GM18511 (cell line): ENCODE data around the gene NACC2.

Experiments
- ATAC-seq: cut with Tn5 transposase; IDR thresholded peaks from one replicate; pipeline ENCODE4 v1.9.1; 2021; ENCODE audit warnings: mild to moderate bottlenecking, moderate library complexity; ENCODE audit not compliant: unreplicated experiment

NACC2 gene

DNA sequence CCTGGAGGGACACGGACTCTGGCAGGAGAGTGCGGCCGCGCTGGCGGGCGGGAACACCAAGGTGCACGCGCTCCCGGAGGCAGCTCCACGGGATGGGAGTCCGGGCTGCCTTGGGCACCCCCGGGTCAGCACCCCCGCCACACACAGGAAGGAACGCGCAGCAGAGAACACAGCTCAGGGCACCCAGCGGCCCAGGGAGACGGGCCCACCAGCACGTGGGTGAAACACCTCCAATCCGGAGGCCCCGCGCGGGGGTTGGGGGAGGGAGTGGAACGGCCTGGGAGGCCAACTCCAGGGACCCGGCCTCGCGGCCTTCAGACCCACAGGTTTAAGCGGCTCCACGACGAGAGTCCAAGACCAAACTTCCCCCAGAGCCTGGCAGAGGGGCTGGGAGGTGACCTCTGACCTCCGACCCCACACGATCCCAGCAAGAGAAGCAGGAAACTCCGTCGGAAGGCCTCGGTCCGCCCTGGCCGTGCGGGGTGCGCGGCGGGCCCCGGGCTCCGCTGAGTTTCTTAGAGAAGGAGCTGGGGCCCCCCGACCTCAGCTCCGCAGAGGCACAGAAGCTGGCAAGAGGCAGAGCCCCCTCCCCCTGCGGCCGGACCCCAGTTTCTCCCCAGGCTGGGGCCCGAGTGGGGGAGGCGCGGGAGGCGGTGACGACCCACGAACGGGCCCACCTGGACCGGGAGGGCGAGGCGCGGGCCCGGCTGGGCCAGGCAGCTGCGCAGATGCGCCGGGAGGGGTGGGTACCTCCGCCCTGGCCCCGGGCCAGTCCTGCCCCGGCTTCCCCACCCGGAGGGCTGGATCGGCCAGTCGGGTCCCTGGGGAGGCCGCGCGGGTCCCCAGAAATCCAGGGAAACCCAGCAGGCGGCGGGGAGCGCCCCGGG, 851 bp downstream of the NACC2 start:
- ATAC-seq = no peak

DNA sequence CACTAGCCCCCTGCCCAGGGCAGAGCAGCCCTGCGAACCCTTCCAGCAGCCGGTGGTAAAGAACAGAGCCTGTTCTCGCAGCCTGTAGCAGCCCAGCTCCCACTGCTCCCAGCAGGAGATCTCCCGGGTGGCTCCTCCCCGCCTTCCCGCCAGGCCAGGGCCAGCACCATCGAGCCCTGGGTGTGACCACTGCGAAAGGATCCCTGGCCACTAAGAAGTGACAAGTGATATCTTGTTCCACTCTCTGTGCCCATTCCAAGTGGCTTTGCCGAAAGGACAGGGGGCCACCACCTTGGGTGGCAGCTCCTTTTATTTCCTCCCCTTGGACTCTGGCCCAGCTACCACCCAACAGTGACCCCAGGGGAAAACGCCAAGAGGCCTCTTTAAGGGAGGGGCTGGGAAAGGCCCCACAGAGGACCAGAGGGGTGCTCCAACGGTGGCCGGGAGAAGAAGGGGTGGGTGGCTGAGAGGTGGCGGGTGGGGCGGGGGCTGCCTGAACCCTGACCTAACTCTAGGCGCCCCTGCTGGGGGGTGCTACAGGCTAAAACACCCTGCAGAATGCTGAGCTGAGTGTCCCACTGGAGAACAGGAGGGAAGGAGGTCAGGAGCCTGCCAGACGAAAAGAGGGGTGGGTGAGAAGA, 1.6 kb downstream of the NACC2 start:
- ATAC-seq = no peak

DNA sequence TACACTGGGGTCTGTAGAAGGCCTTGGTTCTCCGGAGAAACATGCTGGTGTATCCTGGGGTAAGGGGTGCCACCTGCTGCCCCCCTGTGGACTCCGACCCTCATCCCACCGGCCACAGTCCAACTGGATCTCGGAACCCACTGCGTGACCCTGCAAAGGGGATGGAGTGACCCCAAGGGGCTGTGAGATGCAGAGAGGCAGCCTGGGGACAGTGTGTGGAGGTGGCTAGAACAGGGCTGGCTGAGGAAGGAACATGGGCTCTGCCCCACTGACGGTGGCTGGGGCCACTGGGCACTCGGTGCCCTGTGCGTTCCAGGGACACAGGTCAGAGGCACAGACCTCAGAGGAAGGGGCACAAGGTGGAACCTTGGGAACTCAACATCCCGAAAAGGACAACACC, 2.3 kb downstream of the NACC2 start:
- ATAC-seq = no peak

DNA sequence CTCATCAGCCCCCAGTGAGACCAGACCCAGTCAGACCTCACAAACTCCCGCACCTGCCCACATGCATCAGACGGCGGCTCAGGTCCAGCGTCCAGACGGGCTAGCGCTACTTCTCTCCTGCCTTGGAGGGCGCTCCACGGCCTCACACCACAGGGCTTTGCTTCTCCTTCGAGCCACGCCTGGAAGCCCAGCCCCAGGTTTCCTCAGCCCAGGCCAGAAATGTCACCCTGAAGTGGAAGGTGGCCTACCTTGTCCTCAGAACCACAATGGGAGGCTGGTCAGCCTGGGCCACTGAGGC, 2.8 kb downstream of the NACC2 start:
- ATAC-seq = no peak

DNA sequence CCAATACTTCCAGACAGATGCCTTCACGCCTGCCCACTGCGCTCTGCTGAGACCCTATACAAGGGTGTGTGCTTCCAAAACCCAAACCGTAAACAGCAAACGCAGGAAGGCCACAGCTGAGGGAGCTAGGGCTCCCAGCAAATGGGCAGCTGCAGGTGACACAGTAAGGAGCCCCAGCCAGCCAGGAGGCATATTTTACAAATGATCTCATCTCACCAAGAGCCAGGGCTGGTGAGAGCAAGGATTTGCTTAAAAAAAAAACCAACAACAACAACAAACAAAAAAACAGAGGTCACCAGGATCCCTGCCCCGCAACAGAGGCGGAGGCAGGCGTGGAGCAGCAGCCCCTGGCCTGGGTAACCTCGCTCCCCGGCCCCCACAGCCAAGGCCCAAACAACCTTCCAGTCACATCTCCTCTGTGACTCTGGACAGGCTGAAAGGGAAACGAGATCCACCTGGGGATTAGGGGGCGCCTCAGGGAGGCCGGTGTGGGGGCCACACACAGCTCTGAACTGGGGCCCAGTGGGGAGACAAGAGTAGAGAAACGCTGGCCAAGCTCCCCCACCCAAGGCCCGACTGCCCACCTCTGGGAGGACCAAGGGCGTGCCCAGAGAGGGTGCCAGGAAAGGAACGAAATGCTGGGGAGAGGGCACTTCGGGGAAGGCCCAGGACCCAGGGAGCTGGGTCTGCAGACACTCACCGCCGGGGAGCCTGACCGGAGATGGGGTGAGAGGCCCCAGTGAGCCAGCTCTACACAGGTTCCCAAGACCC, 3.3 kb downstream of the NACC2 start:
- no peak for ATAC-seq

DNA sequence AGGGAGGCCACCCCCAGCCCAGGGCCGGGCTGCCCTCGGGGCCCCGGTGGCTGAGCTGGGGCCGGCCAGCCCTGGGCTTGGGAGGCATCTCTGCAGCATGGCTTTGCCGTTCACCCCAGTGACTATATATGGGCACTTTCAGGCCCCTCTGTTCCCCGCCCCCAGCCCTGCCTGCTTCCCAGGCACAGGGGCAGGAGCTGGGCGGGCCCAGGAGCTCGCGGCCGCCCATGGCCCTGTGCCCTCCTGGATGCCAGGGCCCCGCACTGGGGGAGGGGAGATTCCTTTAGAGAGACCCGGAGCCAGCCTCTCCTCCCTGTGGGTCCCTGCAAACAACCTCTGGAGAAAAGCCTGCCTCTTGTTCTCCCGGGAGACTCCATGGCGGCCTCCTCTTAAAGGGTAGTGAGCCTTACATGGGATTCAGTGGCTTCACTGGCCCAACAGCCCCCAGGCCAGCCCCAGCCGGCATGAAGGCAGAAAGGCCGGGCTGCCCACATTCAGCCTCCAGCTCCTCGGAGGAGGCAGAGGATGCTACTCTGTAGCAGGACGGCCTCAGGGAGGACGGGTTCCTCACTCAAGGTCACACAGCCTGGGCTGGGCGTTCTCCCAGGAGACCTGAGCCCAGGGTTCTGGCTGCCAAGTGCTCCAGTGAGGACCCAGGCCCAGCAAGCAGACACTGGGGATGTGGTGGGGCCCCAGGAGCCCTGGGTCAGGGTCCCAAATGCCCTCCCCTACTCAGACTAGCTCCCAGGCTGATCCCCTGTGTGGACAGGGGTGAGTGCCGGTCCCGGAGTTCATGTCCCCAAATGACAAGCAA, 4.1 kb downstream of the NACC2 start:
- ATAC-seq = no peak

DNA sequence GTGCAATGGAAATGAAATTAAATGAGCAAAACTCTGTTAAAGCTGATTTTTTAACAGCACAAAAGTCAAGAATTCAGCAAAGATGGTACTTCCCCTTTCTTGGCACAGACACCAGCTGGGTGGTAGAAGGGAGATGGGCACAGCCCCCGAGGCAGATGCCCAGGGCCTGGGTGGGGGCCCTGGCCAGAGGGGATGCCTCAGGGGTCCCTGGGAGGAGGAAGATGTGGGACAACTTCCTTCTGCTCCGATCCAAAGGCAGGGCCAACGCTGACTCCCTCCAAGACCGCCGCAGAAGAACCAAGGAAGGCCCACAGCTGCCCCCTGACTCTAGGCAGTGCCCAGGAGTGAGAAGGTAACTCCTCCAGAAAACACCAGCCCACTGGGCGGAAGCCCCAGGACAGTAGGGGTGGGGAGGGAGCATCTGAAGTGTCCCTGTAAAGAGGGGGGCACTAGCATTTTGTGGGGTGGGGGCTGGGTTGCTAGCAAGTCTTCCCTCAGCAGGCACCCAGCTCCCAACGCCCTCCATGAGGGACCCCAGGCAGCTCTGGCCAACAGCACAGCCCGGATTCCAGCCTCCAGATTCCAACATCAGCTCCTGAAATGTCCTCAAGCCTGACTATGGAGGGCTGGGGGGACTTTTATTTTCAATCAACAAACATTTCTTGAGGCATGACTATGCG, 4.9 kb downstream of the NACC2 start:
- ATAC-seq = no peak

DNA sequence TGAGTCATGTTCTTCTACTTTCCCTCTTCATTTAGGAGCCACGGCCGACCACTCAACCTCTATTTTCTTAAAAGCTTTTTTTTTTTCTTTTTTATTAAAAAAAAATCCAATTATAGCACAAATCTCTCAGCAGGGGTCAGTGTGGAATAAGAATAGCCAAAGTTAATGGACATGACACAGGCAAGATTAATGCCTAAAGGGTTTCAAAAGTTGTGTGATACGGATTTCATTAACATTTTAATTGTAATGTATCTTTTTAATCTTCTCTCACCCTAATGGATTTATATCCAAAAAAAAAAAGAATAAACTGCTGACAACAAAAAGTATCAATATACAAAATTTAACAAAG, 5.4 kb downstream of the NACC2 start:
- ATAC-seq = no peak

DNA sequence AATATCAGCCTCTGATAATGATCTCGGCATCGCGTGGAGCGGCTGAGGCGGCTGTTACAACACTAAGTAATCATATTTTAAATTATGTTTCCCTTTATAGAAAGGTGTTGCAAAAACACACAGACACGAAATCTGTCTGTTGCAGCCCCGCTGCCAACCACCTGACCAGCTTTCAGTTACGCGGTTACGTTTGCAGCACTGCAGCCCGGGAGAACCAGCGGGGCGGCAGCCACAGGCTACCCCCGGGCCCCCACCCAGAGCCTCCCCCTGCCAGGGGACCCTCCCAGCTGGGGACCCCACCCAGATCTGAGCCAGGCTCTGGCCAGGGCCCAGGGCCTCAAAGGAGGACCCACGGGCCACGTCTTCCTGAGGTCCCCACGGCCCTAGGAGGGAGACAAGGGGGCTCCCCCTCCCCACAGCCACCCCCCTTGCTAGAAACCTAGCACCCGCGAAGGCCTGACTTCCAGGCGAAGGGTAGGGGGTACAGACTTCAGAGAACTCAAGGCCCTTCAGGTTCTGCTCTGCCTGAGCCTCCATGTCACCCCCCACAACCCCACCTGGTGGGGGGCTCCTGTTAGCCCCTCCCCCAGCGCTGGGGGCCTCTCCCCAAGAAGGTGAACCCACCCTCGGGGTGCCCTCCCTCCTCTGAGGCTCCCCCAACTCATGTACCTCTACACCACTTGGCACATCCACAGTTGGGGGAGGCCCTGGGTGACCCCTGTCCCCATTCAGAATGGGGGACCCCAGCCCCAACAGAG, 6.0 kb downstream of the NACC2 start:
- ATAC-seq = no peak

DNA sequence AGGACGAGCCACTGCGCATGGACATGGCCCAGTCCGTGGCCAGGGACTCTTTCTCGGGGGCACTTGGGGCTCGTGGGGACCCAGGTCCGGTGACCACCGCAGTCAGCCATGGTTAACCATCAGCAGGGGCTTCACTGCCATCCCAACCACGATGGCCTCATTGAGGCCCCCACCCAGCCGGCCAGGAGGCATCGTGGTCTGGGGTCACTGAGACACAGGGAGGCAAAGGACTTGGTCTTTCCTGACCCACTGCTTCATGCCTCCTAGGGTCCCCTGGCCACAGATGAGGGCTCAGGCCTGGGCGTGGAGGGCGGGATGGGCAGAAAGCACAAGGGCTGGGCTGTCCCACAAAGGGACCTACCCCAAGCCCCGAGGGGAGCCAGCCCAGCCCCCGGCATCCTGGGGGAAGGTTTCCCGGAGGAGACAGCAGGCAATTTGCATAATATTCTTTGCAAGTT, 6.6 kb downstream of the NACC2 start:
- ATAC-seq = no peak

DNA sequence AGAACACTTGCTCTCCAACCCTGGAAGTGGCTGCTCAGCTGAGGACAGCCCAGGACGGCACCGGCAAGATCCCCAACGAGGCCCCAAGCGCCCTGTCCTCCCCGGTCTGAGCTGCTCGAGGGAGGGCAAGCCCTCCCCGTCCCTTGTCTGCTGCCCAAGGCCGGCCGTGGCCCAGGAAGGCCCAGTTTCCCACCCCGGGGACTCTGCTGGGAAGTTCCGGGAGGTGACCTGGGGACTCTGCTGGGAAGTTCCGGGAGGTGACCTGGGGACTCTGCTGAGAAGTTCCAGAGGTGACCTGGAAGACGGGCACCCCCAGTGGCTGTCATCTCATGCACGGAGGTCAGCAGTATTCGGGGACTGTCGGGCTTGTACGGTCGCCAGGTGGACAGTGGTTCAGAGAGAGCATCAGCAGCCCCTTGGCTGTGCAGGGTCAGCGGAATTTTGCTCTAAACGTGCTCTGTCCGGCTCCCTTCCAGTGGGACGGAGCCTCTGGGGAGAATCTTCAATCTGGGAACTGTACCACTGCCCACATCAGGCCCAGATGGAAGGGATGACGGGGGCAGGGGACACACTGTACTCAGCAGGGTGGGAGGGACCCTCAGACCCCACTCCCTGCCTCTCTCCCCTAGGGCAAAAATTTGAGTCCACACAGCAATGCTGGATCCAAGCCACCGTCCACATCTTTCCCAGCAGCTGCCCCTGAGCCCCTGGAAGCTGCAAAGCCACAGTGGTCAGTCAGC, 7.2 kb downstream of the NACC2 start:
- no peak for ATAC-seq

DNA sequence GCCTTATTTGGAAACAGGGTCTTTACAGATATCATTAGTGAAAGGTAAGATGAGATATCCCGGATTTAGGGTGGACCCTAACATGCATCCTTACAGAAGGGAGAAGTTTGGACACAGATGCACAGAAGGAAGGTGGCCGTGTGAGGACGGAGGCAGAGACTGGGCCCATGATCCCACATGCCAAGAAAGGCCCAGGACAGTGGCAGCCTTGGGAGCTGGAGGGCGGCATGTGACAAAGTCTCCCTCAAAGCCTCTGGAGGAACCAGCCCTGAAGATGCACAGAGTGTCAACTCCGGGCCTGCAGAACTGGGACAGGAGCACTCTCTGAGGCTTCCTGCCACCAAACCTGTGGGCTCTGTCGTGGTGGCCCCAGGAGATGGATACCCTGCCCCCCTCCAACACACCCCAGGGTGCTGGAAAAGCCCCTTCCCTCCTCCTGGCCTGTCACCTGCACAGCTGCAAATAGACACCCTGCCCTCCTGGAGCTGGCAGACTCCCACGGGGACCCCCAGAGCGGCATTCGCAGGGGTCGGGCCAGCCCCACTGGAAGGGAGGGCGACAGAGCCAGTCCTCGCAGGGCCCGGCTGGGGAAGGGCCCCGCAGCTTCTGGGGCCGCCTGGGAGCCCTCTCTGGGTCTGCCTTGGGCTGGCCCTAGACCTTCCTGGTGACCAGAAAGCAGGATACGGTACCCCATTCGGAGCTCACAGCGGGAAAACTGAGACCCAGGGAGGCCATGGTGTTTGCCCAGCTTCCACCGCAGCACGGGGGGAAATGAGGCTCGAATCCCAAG, 7.9 kb downstream of the NACC2 start:
- no peak for ATAC-seq

DNA sequence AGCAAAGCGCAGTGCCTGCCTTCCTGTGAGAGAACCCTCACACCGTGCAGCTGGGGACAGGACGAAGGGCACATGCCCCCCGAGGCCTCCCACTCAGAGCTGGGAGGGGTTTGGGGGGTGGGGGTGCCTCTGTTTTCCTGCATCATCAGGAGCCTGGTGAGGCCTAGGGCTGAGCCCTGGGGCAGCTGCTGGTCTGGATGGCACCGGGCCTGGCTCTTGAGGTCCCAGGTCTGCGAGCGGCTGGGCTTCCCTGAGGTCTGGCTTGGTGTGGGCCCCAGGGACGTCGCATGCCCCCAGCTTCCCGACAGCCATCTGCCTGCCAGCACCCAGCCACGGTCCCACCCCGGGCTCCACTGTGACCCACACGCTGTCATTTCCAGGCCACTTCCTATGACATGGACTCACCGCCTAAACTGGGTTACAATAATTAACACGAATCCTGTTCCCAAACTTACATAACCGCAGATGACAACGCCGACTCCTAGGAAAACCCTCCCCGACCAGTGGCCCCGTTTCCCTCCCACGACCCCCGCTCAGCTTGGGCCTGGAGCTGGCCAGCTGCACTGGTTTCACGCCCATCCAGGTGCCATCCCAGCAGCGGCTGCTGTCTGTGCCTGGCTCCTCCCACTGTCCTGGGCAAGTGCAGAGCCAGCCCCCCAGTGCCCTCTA, 8.7 kb downstream of the NACC2 start:
- ATAC-seq = no peak

DNA sequence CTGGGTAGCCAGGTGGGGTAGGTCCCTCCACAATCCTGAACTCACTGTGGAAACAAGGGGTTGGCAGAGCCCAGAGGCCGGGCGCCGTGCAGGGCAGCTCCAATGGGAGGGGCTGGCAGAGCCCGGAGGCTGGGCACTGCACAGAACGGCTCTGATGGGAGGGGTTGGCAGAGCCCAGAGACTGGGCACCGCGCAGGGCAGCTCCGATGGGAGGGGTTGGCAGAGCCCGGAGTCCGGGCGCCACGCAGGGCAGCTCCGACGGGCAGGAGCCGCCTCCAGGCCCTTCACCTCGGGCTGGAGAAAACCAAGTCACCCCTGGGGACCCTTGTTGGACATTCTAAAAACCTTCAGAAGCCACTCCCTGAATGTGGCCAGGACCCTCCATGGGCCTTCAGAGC, 9.3 kb downstream of the NACC2 start:
- ATAC-seq = no peak

DNA sequence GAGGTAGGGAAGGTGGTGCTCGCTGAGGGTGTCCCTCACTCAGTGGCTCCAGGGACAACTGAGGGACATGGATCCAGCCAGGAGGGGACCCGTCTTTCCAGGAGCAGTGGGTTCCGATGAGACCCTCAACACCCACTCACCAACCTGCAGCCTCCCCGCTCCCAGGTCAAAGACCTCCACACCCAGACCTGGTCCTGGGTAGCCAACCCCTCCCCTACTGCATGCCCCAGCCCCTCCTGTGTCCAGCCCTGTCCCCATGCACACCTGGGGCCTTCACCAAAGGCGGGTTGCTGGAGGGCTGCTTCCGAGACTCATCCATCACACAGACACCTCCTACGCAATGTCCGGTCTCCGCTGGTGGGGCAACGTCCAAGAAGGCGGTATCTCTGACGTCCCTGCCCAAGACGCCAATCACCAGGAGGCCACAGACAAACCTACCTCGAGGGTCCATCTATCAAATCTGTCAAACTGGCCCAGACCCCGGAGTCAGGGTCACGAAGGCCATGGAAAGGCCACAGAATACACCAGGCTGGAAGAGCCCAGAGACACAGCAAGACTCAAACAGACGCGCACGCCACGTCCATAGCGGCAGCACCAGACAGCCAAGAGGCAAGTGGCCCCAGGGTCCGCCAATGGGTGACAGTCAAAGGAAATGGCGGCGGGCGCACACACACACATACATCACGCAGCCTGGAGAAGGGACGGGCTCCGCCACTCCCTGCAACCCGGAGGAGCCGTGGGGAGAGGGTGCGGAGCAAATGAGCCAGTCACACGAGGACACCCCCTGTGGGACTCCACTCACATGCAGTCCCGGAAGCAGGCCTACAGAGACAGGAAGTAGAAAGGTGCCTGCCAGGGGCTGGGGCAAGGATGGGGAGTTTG, 10.8 kb downstream of the NACC2 start:
- no peak for ATAC-seq

DNA sequence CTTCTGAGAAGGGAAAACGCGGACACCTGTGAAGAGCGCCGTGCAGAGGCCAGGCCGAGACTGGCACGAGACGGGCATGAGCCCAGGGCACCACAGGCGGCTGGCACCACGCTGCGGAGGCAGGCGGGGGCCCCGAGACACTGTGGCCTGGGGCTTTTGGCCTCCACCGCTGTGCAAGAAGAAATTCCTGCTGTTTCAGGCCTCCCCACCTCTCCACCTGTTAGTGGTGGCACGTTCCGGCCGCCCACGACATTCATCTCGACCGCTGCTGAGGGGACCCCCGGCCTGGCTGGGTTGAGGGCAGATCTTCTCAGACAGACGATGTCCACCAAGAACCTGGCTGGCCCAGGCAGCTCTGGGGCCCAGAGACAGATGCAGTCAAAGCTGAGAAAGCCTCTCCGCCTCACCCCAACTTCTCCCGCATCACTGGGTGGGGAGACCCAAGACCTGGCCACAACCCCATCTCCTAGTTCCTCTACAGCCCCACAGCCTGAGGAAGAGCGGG, 11.5 kb downstream of the NACC2 start:
- no peak for ATAC-seq
